ENCODE results near the gene LRRFIP1.
"Not testable (repeated sequence)": the region's sequence is repeated elsewhere in the genome, so short reads cannot be mapped to it uniquely, and the experiment has no call there.

The LRRFIP1 gene

GRCh38 chr2:237686659-237687136, 59.3 kb downstream of the LRRFIP1 start:
- no peak for DNase-seq (ENCODE audit: low read depth)

DNA sequence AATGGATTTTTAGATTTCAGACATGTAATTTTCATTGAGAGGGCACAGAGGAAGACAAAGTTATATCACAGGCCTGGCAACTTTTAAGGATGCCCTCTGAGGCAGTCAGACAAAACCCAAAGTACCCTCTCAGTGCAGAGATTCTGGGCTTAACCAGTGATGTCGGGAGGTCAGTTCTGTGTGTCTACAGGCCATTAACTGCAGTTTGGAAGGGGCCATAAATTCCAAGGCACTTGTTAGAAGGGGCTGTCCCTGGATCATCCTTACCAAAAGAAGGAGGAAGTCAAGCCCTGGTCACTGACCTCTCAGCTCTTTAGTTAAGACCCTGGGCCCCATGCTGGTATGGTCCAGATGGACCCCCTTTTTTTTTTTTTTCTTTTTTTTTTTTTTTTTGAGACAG, 60.7 kb downstream of the LRRFIP1 start:
- DNase-seq (ENCODE audit: low read depth) = no peak

- not testable (repeated sequence) for DNase-seq (ENCODE audit: low read depth)
Measured at GRCh38 chr2:237688541-237688940, 61.2 kb downstream of the LRRFIP1 start.

DNA sequence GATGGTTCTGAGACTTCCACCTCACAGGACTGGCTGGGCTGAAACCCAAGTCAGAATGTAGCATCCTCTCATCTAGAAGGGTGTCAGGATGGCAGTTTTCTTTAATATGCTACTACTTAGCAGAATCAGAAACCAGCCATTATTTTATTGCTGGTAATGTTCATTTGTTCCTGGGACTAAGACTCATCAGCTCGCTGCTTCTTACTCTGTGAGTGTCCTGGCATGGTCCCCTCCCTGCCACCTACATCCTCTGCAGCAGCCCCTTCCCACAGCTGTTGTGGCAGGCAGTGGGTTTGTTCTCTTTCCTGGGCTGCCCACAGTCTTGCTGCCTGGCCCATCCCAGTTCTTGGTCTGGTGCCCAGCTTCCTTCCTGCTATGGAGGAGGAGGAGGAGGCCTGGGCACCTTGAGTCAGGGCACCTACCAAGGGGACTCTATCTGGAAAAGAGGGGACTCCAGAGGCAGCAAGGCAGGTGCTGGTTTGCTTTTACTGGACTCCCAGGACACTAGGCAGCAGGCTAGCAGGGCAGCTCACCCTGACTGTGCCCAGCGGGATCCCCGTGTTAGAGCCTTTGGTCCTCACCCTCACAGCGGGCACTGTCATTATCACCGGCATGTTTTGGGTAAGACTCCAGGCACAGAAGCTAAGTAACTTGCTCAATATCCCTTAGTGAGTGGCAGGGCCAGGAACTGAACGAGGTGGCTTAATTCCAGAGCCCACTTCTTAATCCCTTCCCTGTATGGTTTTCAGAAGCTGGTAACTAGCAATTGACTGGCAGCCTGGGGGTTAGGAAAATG, 62.1 kb downstream of the LRRFIP1 start:
- no peak for DNase-seq (ENCODE audit: low read depth)

- DNase-seq (ENCODE audit: low read depth) = no peak
Measured at GRCh38 chr2:237691029-237691907, 63.9 kb downstream of the LRRFIP1 start.

DNA sequence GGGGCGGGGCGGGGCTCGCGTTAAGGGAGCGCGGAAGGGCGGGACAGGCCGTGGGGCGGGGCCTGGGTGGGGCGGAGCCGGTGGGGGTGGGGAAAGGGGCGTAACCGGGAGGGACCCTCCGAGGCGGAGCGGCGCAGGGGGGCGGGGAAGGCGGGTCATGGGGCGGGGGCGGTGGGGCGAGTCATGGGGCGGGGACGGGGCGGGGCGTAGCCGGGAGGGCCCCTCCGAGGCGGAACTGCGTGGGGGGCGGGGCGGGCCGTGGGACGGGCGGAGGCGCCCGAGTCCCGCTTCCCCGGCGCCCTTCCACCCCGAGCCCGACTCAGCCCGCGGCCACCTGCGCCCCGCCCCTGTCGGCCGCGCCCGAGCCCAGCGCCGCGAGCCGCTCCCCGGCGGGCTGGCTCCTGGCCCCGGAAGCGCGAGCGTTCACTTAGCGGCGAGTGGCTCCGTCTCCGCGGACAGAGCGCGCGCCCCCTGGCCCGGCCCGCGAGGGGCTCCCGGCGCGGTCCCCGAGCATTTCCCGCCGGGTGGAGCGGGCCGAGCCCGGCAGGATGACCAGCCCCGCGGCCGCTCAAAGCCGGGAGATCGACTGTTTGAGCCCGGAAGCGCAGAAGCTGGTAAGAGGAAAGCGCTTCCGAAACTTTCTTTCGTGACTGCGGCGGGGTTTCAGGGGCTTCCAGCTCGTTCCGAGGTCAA, 64.7 kb downstream of the LRRFIP1 start:
- DNase-seq (ENCODE audit: low read depth) = peak; percentile 90

DNA sequence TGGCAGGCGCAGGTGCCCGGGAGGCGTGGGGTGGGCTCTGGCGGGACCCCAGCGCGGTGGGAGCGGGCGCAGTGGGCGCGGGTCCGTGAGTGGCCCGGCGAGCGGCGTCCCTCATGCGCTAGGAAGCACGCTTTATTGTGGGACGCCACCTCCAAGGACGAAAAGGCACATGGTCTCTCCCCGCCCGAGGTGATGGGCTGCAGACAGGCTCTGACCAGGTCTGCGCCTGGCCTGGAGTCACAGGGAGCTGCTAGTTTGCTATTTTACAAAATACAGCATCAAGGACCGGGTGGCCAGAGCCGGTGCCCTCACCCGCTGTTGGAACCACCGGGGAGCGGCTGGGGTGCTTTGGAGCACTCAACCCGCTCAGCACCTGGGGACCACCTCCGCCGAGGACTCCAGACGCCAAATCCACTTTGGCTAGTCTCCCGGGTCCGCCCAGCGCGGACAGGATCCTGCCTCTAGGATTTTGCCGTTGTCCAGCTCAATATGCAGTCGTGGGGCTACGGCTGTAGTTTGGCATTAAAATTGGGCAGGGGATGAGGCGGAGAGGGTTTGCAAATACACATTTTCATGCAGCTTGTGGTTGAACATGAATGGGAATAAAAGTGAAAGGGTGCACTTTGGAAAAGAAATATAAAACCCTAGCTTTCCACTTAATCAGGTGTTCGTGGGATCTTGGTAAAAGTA, 65.4 kb downstream of the LRRFIP1 start:
- no peak for DNase-seq (ENCODE audit: low read depth)

DNA sequence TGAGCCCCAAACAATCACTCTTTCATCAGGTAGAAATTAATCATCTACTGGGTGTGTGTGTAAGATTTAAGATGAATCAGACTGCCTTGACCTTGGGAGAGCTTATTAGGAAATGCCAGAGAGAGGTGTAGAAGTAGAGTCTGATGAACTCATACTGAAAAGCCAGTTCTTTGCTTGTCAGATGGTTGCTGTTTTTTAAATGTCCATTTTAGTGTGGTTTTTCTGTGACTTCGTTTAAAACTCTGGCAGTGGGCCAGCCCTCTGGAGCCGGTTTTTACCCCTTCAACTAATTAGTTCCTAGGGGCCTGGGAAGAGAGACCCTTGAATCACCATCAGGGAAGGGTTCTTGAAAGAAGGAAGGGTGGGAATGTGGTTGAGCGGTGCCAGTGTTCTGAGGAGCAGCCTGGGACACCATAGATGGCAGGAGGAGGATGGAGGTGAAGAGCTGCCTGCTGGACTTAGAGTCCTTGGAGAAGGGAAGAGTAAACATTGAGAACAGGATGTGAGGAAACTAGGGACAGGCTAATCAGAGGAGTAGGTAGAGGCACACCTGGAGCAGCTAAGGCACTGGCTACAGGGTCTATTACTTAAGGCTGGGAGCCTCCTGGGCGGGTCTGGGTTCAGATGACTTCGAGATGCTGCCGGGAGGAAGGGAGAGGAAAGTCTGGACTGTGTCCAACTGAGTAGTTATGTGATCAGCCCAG, 66.1 kb downstream of the LRRFIP1 start:
- DNase-seq (ENCODE audit: low read depth) = no peak

- no peak for DNase-seq (ENCODE audit: low read depth)
Measured at GRCh38 chr2:237694415-237695194, 67.2 kb downstream of the LRRFIP1 start.

- no peak for DNase-seq (ENCODE audit: low read depth)
Measured at GRCh38 chr2:237695201-237695780, 67.9 kb downstream of the LRRFIP1 start.

DNA sequence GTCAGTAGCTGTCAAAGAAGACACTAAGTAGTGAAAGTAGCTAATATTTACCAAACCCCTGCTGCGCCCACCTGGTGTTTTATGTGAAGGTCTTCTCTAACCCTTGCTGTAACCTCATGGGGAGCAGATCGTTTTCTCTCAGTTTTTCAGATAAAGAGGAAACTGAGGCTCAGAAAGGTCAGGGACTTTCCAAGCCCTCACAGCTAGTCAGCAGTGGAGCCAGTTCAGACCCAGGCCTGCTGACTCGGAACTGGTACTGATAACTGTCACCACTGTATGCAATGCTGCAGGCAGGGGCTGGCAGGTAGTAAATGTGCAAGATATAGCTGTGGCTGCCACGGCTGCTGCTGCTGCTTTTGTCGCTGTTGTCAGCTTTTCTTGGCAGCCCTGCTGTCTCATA, 69.1 kb downstream of the LRRFIP1 start:
- DNase-seq (ENCODE audit: low read depth) = no peak

DNA sequence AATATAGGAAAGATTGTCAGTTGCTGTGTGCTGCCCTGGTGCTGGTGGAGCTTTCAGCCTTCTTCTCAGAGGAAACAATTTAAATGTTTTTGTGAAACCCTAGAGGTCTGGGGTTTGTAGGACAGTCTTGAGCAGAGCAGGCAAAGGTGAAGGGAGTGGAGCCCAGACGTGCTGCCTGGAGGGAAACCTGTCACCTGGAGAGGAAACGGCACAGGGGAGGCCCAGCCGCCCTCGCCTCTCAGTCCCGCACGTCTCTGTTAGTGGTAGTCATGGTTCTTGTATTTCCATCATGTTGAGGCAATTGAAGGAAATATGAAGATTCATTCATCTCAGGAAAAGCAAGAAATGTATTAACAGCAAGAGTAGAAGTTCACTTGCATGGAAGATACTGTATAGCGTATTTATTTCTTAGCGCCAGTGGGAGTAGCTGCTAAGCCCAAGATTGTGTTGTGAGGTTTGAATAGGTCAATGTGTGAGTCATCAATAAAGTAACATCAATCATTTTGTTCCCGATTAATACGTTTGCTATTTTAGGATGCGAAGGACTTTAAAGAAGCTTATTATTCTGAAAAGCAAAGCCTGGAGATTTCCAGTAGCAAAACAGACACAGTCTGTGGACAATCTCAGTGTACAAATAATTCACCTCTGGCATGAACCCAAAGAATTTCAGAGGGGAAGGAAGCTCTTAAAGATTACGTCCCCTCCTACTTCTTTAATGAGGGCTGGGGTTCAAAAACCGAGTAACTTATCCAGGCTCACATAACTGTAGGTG, 70.4 kb downstream of the LRRFIP1 start:
- no peak for DNase-seq (ENCODE audit: low read depth)

- DNase-seq (ENCODE audit: low read depth) = no peak
Measured at GRCh38 chr2:237698358-237698694, 70.9 kb downstream of the LRRFIP1 start.

DNA sequence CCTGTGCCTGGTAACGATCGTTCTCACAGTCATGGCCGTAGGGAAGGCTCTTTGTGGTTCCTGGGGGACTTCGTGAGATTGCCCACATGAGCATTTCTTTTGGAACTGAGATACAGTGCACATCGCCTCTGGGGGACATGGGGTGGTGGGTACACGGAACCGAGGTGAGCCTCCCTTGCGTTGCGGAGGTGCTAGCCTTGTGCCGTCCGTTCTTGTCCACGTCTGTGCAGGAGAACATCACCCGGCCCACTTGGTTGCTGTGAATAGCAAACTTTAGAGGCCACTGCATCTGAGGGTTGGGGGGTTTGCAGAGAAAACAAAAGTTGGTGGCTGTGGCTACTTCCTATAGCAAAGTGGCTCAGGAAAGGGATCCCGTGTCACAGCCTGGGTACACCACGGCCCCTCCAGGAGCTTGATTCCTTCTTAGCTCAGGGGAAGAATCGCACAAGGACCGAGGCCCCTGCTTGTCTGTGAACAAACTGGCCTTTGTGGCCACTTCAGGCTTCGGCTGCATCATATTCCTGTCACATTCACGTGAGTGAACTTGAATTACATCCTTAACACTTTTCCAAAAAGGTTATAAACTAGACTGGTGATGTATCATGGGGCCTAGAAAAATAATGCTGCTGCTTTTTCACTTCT, 72.6 kb downstream of the LRRFIP1 start:
- no peak for DNase-seq (ENCODE audit: low read depth)

DNA sequence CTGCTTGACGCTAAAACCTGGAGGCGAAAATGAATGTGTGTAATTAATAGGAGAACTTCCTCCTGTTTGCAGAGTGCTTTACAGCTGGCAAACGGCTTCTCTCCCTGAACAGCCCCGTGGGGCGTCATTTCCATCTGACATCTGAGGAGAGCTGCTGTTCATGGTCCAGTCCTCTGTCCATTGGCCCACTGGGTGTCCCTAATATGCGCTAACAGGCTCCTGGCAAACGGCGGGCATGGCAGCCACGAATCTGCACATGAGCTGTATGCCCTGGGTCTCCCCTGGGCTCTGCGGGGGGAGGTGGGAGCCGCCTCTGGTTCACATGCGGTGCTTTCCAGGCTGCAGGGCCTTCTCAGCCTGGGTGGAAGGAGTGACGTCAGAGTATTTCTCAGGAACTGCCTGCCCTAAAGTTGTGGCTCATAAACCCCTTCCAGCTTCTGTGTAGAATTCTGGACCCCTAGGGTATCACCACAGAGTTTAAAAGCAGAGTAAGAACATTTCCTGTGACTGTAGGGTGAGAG, 73.2 kb downstream of the LRRFIP1 start:
- peak; percentile 63 for DNase-seq (ENCODE audit: low read depth)

- DNase-seq (ENCODE audit: low read depth) = no peak
Measured at GRCh38 chr2:237701033-237701858, 73.9 kb downstream of the LRRFIP1 start.

GRCh38 chr2:237701859-237702390, 74.5 kb downstream of the LRRFIP1 start:
- DNase-seq (ENCODE audit: low read depth) = no peak
